Activated T-helper 2 cell treated with anti-CD3 and anti-CD28 coated beads, Interferon-gamma antibody, Interleukin-2, Interleukin-4, amounts not matched to agents 10 μg/mL and 5 μg/mL and 100 μg/mL, durations not matched to agents 14 hours and 24 hours and 36 hours (primary cell): ENCODE data around the gene GRM7. TPM values are rescaled to one million over a fixed set of nuclear protein-coding genes. Genes with fewer than 3 reads are reported as not detected.

Experiments
- DNase-seq: peaks from one replicate; pipeline ENCODE4 v3.0.0; 2021; ENCODE audit warnings: low spot score
- H3K27ac Mint-ChIP-seq: one replicate; pipeline ENCODE4 v1.8.0; 2021; ENCODE audit warnings: mixed read lengths
- H3K27me3 Mint-ChIP-seq: one replicate; pipeline ENCODE4 v1.8.0; 2021; ENCODE audit warnings: low read depth, mixed read lengths
- H3K36me3 Mint-ChIP-seq: one replicate; pipeline ENCODE4 v1.8.0; 2021; ENCODE audit warnings: low read depth, mixed read lengths
- H3K4me1 Mint-ChIP-seq: one replicate; pipeline ENCODE4 v1.8.0; 2021; ENCODE audit warnings: low read depth, mixed read lengths
- H3K4me3 Mint-ChIP-seq: one replicate; pipeline ENCODE4 v1.8.0; 2021; ENCODE audit warnings: low read depth, mild to moderate bottlenecking, moderate library complexity, mixed read lengths
- H3K9me3 Mint-ChIP-seq: one replicate; pipeline ENCODE4 v1.8.0; 2021; ENCODE audit warnings: mixed read lengths
- intact Hi-C: fragments of 100-400 bp; cut with micrococcal nuclease; formaldehyde crosslinking; loops from one replicate; pipeline ENCODE4 v1.15.1; 2023
- total RNA-seq: library from RNA; stranded (reverse); gene quantifications from 2 replicates; pipeline ENCODE4 v1.2.3, GENCODE V29; 2022

The GRM7 gene
- total RNA-seq, 1 donor from 2014 or later, result not detected

DNA sequence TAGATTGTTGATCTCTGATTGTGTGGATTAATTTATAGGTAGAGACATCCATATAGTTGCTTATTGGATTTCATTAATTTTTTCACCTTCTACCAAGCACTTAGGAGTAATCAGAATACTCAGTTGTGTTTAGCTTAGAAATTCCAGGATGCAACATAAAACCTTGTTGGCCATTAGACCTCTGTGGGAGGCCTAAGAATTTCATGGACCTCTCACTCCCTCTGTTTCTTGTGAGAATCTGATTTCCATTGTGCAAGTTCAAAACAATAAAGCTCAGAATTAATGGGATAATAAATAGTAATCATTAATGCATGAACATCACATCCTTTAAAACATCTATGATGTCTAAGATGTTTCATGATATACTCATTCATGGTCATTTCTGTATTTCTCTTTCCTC, 332.4 kb downstream of the GRM7 start:
- Mint-ChIP-seq H3K4me1 (no peaks in the 10 kb centered on the region), H3K27ac (no peak overlapping the region), H3K9me3 (no peaks in the 10 kb centered on the region), H3K4me3 (no peak overlapping the region), H3K36me3 (no peaks in the 10 kb centered on the region), H3K27me3 (no peaks in the 10 kb centered on the region)
- no peak for DNase-seq
- intact Hi-C loops, result no loop called here

DNA sequence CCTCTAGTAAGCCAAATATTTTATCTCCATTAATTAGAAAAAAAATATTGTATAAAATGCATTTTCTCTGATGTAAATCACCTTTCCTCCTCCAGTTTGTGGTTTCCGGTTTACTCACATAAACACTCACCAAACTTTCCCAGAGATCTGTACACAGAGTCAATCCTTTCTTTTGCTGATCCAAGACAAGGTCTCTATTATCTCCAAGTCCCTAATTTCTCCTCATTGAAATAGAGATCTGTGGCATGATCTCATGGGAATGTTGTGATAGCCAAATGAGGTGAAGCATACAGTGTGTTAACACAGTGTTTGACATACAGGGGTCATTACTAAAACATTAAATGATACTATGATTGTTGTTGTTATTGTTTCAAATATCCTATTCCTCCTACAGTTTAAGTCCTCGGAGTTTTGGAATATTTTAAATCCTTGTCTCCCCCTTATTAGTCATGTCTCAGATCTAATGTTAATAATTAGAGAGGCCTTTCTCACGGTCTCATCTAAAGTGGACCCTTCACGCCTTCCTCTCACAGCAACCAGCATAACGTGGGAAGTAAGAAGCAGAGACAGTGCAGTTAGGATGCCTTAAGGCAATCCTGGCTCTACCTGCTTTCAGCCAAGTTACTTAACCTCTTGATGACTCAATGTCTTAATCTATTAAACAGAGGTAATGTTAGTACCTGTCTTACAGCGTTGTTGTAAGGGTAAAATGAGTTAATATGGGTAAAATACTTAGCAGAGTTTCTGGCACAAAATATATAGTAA, 333.3 kb downstream of the GRM7 start:
- Mint-ChIP-seq H3K27ac (no peak overlapping the region), H3K4me3 (no peak overlapping the region), H3K4me1 (no peaks in the 10 kb centered on the region), H3K27me3 (no peaks in the 10 kb centered on the region), H3K9me3 (no peaks in the 10 kb centered on the region), H3K36me3 (no peaks in the 10 kb centered on the region)
- intact Hi-C loops, result no loop called here
- DNase-seq, result no peak

DNA sequence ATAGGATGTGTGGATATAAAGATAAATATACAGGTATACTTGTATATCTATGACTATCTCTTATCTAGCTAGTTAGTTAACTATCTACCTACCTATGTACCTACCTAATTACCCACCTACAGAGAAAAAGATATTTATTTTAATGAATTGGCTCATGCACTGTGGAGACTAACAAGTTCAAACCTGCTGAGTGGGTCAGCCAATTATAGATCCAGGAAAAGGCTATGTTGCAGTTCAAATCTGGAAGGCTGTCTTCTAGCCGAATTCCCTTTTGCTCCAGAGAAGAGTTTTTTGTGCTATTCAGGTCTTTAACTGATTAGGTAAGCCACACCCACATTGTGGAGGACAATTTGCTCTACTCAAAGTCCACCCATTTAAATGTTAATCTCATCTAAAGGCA, 335.0 kb downstream of the GRM7 start:
- H3K27ac Mint-ChIP-seq, result no peak overlapping the region
- H3K27me3 Mint-ChIP-seq, result no peaks in the 10 kb centered on the region
- no peak for DNase-seq
- H3K9me3 Mint-ChIP-seq, result no peaks in the 10 kb centered on the region
- H3K4me3 Mint-ChIP-seq, result no peak overlapping the region
- H3K4me1 Mint-ChIP-seq, result no peaks in the 10 kb centered on the region
- intact Hi-C loops, result no loop called here
- H3K36me3 Mint-ChIP-seq, result no peaks in the 10 kb centered on the region

DNA sequence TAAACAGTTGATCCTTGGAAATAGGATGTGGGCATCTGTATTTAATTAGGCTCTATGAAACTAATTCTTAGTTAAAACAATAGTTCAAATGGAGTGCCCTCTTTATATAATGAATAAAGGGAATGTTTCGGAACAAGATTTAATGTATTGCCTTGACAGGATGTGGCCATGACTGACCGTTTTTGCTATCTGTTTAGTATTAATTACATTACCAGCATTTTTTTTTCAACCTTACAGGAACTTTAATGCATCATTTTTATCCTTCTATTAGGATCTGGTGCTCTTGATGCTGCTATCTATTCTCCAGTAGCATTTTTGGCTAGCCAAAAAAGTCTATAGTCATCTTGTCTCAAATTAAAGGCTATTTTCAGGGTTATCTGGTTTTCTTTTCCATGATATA, 340.9 kb downstream of the GRM7 start:
- Mint-ChIP-seq H3K4me3 (no peak overlapping the region), H3K27me3 (no peaks in the 10 kb centered on the region), H3K9me3 (no peaks in the 10 kb centered on the region), H3K4me1 (no peaks in the 10 kb centered on the region), H3K27ac (no peak overlapping the region), H3K36me3 (no peaks in the 10 kb centered on the region)
- intact Hi-C loops, result no loop called here
- no peak for DNase-seq

DNA sequence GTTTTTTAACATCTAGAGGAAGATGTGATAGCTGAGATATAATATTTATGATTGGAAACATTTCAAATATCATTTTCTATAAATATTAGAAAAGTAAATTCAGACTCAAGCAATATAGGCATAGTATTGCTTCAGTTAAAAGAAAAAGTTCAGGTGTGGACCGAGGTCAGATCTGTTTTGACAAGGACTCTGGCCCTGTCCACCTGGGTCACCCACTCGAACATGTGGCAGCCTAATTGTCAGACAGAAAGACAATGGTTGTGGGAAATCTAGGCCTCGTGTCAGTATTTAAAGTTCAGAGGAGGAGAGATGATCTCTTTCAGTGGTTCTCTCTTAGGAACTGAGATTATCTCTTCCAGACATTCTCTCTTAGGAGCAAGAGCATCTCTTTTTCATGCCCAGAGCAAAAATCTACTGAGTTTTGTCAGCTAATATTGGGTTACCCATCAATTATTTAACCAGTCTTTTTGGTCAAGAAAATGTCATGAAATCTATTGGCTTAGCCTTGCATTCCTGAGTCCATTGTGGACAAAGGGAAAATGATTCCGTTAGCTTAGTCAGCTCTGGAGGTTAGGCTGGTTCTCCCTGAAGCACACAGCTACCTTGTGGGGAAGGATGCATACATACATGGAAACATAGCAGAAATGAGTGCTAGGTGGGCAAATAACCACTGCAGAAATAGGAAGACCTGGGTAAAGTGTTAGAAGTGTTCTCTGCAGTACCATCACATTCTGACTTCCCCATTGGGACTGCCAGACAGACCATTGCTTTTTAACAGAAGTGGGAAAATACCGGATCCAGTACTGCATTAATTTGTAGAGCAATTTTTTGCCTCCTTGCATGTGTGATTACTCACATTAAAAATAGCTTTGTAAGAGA, 343.3 kb downstream of the GRM7 start:
- Mint-ChIP-seq H3K4me3 (no peak overlapping the region), H3K27me3 (no peaks in the 10 kb centered on the region), H3K4me1 (no peaks in the 10 kb centered on the region), H3K9me3 (no peaks in the 10 kb centered on the region), H3K36me3 (no peaks in the 10 kb centered on the region), H3K27ac (no peak overlapping the region)
- intact Hi-C loops, result no loop called here
- DNase-seq, result no peak

DNA sequence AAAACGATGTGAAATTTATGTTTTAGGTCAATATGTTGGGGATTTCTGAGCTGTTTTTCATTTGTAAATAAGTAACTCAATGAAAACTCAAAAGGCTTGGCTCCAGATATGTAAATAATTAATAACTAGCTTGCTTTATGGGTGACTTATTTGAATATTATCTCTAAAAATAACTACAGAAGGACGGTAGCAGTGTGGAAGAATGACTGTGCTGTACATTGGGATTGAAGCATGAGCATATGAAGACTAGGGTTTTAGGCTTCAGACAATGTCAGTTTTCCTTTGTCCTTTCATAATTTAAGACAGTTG, 343.9 kb downstream of the GRM7 start:
- Mint-ChIP-seq H3K27ac (no peak overlapping the region), H3K4me1 (no peaks in the 10 kb centered on the region), H3K36me3 (no peaks in the 10 kb centered on the region), H3K4me3 (no peak overlapping the region), H3K9me3 (no peaks in the 10 kb centered on the region), H3K27me3 (no peaks in the 10 kb centered on the region)
- intact Hi-C loops, result no loop called here
- DNase-seq, result no peak

DNA sequence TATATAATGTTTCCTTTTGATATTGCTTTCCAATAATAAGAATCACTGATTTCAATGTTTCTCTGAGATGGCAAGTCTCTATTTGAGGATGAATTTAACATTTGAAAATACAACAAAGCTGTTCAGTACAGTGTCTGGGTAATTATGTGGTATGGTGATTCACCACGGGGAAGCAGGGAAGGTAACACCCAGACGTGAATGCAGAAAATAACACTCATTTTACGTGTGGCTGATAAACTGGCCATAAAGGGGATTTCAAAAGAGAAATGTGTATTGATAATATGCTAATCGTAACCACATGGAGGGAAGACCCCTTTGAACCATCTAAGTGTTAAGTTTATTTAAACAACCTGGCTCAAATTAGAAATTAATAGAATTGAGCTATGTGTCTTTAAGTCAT, 344.6 kb downstream of the GRM7 start:
- Mint-ChIP-seq H3K9me3 (no peaks in the 10 kb centered on the region), H3K4me3 (no peak overlapping the region), H3K27me3 (no peaks in the 10 kb centered on the region), H3K4me1 (no peaks in the 10 kb centered on the region), H3K36me3 (no peaks in the 10 kb centered on the region), H3K27ac (no peak overlapping the region)
- intact Hi-C loops, result no loop called here
- no peak for DNase-seq

DNA sequence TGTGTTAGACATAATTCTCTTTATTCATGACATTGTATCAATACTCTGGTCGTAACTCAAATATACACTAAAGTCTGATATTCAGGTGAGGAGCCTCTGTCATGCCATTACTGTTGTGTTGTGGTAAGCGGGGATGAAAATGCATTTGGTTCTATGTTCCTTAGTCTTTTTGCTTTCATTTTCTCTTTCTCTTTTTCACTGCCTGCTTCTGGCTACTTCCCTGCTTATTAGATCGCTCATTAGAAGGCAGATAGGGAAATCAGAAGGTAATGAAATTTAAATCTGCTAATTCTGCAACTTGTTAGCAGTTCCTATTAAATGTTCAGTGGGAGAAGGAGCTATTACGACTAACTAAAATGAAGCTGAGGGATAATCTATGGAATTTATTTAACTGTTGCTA, 345.0 kb downstream of the GRM7 start:
- no peaks in the 10 kb centered on the region for H3K4me1 Mint-ChIP-seq
- intact Hi-C loops, result no loop called here
- no peaks in the 10 kb centered on the region for H3K36me3 Mint-ChIP-seq
- no peaks in the 10 kb centered on the region for H3K9me3 Mint-ChIP-seq
- no peak overlapping the region for H3K4me3 Mint-ChIP-seq
- no peak for DNase-seq
- H3K27ac Mint-ChIP-seq, result no peak overlapping the region
- no peaks in the 10 kb centered on the region for H3K27me3 Mint-ChIP-seq

DNA sequence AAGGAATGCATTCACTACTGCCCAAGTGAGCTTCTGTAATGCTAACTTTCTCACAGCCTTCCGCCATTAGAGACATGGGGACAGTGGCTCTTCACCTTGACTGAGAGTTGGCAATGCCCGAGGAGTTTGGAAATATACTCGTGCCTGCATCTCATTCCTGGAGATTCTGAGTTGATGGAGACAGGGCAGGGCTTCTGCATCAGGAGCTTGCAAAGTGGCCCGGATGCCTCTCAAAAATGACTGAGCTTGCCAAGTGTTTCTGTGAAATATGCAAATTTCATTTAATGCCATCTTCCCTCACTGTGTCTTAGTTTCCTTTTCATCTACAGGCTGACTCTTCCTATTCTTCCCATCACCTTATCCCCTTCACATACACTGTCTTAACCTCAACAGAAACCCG, 346.2 kb downstream of the GRM7 start:
- Mint-ChIP-seq H3K36me3 (no peaks in the 10 kb centered on the region), H3K4me3 (no peak overlapping the region), H3K9me3 (no peaks in the 10 kb centered on the region), H3K27me3 (no peaks in the 10 kb centered on the region), H3K4me1 (no peaks in the 10 kb centered on the region), H3K27ac (no peak overlapping the region)
- DNase-seq, result no peak
- intact Hi-C loops, result no loop called here

DNA sequence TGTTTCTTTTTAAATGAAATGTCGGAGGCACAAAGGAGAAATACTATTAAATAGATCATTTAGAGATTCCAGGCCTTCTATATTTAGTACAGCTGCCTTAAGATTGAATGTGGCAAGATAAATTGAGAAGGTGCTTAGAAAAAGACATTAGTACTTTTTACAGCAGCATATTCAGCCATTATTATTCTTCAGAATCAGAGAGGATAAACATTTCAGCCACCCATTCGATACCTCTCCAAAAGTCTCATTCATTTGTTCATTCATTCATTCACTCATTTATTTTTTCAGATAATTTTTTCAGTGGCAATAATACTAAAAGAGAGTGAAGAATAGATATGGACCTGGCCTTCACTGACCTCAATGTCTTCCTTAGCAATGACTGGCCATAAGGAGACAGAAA, 347.0 kb downstream of the GRM7 start:
- Mint-ChIP-seq H3K4me3 (no peak overlapping the region), H3K27me3 (no peaks in the 10 kb centered on the region), H3K27ac (no peak overlapping the region), H3K9me3 (no peaks in the 10 kb centered on the region), H3K4me1 (no peaks in the 10 kb centered on the region), H3K36me3 (no peaks in the 10 kb centered on the region)
- DNase-seq, result no peak
- intact Hi-C loops, result no loop called here

DNA sequence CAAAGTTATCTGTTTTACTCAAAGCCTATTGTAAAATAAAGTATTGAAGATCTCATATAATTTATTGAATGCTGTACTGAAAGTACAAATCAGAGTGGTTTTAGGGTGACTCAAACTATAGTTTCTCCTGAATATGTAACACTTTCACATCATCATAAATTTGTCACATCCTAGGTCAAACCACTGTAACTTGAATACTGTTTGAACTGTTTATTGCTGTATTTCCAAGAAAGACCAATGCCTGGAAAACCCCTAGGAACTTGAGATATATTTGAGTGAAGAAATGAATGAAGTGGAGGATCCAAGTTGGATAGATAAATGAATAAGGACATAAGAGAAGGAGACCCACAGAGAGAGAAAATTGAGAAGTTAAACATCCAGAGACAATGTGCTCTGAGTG, 348.2 kb downstream of the GRM7 start:
- H3K9me3 Mint-ChIP-seq, result no peaks in the 10 kb centered on the region
- no peak for DNase-seq
- intact Hi-C loops, result no loop called here
- no peak overlapping the region for H3K4me3 Mint-ChIP-seq
- H3K4me1 Mint-ChIP-seq, result no peaks in the 10 kb centered on the region
- H3K36me3 Mint-ChIP-seq, result no peaks in the 10 kb centered on the region
- H3K27ac Mint-ChIP-seq, result no peak overlapping the region
- no peaks in the 10 kb centered on the region for H3K27me3 Mint-ChIP-seq

DNA sequence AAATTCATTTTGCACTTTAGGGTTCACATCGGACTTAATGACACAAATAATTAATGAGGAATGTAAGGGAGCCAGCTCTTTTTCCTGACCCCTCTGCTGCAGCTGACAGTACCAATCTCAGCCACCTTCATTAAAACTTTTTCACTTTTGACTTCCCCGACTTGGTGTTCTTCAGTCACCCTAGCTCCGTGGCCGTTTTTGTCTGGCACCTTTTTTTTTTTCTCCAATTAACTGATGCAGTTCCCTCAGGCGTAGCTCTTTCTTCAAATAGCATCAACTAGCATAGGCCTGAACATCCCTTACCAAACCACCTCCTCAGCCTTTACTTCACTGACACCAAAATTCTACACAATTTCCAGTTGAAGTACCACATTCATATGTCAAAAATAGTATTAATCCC, 350.8 kb downstream of the GRM7 start:
- no peak for DNase-seq
- no peaks in the 10 kb centered on the region for H3K9me3 Mint-ChIP-seq
- no peaks in the 10 kb centered on the region for H3K4me1 Mint-ChIP-seq
- H3K4me3 Mint-ChIP-seq, result no peak overlapping the region
- no peak overlapping the region for H3K27ac Mint-ChIP-seq
- H3K36me3 Mint-ChIP-seq, result no peaks in the 10 kb centered on the region
- H3K27me3 Mint-ChIP-seq, result no peaks in the 10 kb centered on the region
- intact Hi-C loops, result no loop called here

DNA sequence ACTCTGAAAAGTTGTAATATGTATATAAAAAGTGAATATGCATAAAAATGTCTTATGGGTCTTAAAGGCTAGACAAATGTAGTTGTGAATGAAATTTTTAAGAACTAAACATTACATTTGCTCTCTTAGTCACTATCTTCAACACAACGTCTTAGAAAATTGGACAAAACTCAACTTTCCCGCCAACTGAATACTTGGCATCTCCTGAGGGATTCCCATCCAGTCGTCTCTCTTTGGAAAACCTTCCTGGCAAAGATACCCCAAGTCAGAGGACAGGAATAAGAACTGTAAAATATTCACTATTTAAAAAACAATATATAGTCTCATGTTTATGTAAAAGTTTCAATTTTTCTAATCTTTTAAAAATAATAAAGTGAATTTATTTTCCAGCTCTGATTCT, 354.8 kb downstream of the GRM7 start:
- no peak overlapping the region for H3K4me3 Mint-ChIP-seq
- no peaks in the 10 kb centered on the region for H3K27me3 Mint-ChIP-seq
- DNase-seq, result no peak
- intact Hi-C loops, result no loop called here
- H3K27ac Mint-ChIP-seq, result no peak overlapping the region
- H3K36me3 Mint-ChIP-seq, result no peaks in the 10 kb centered on the region
- H3K4me1 Mint-ChIP-seq, result no peaks in the 10 kb centered on the region
- no peaks in the 10 kb centered on the region for H3K9me3 Mint-ChIP-seq
